DMS53 treated with DMSO at 0.1 percent for 48 hours (cell line): ENCODE results near the gene MYBPC2.
A peak's percentile ranks its signal among the peaks of the same experiment; 100 is the strongest.

Source experiments
- DNase-seq: peaks from one replicate; lab custom pipeline; 2025; ENCODE audit not compliant: unreplicated experiment; lab: John Stamatoyannopoulos, UW

Gene MYBPC2

DNA sequence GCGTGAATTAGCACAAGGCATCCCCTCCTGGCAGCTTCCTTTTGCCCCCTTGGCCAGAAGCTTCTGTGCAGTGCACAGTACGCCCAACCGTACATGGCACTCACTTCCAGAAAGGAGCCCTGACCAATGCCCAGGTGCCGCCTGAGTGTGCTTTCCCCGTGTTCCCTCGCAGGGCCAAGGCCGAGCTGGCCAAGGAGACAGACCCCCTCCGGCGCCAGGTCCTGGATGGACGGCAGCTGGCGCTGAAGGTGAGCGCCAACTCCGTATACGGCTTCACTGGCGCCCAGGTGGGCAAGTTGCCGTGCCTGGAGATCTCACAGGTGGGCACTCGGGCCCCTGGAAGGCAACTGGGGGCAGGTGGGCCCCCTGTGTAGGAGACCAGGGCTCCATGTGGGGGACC, 23.3 kb upstream of the MYBPC2 start:
- DNase-seq = no peak

DNA sequence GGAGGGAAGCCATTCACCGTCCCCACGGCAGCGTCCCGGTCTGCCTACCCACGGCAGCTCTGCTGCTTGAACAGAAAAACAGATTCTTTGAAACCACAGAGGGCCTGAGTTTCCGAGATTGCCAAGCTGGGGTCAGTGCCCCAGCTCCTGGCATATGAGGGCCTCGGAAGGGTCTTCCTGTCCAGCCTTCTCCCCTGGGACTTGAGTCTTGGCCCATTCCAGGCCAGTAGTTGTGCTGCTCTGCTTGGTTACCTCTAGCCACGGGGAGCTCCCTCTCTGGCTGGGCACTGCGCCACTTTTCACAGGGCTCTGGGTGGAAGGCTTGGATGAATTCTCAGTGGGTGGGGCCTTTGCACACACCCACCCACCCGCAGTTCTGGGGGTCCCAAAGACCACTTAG, 22.6 kb upstream of the MYBPC2 start:
- no peak for DNase-seq

DNA sequence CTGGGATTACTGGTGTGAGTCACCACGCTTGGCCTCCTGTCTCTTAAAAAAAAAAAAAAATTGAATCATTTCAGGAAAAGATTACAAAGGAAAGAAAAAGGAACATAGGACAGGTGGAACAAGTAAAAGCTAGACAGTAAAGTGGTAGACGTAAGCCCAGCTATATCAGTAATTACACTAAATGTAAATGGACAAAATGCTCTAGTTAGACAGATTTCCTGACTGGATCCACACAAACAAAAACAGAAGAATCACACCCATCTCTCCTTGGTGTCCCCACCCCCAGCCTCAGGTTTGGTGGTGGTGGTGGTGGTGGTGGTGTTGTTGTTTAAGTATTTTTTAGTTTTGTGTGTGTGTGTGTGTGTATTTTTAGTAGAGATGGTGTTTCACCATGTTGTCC, 20.3 kb upstream of the MYBPC2 start:
- DNase-seq = no peak

DNA sequence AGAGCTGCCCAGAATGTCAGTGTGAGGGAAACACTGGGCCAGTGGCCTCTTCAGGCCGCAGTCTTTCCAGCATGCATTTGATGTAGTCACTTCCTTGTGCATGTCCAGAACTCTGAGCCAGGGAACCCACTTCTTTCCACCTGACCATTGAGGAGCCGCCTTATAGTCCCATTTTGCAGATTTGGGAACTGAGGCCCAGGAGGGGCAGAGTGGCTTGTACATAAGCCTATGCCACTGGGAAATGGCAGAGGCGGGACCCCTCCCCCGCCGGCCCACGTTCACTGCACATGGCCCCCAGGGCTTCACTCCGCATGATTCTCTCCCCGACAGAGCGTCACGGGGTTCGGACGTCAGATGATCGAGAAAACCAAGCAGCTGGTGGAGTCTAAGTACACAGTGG, 19.6 kb upstream of the MYBPC2 start:
- no peak for DNase-seq

DNA sequence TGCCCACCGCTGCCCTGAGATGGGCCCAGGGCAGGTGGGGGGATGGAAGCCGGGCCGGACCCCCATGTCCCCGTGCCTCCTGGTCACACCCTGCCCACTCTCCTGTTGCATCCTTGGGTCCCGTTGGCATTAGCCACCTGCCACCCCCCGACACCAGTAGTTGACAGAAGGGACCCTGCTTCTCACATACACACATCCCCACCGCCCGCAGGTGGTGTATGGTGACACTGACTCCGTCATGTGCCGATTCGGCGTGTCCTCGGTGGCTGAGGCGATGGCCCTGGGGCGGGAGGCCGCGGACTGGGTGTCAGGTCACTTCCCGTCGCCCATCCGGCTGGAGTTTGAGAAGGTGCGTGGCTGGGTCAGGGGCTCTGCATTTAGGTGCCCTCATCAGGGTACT, 19.2 kb upstream of the MYBPC2 start:
- no peak for DNase-seq

DNA sequence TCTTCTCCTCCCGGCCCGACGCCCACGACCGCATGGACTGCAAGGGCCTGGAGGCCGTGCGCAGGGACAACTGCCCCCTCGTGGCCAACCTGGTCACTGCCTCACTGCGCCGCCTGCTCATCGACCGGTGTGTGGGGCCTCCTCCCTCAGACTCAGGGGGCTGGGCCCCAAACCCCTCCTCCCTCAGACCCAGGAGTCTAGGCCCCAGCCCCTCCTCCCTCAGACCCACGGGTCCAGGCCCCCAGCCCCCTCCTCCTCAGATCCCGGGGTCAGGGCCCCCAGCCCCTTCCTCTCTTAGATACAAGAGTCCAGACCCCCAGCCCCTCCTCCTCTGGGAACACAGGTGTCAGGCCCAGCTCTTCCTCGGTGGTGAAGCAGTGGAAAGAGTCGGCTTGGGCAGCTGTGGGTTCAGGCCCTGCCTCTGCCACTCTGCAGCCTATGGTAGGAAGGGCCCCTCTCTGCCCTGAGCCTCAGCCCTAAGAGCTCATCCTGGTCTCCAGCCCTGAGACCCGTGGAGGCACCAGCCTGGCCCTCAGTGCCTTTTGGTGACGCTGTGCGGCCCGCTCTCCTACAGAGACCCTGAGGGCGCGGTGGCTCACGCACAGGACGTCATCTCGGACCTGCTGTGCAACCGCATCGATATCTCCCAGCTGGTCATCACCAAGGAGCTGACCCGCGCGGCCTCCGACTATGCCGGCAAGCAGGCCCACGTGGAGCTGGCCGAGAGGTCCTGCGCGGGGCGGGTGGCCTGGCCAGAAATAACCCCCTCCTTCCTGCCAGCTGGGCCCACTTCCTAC, 17.6 kb upstream of the MYBPC2 start:
- DNase-seq = no peak

DNA sequence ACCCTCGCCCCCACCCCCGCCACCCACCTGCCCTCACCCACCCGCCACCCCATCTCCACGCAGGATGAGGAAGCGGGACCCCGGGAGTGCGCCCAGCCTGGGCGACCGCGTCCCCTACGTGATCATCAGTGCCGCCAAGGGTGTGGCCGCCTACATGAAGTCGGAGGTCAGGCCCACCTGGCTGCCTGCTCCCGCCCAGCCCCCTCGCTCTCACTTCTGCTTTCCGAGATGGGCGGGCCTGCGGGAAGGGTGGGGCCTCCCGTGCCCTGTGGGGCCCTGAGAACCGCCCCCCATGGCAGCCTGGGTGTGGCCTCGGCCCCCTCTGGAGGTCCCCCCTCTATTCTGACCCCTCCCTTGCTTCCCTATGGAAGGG, 17.0 kb upstream of the MYBPC2 start:
- DNase-seq = no peak

DNA sequence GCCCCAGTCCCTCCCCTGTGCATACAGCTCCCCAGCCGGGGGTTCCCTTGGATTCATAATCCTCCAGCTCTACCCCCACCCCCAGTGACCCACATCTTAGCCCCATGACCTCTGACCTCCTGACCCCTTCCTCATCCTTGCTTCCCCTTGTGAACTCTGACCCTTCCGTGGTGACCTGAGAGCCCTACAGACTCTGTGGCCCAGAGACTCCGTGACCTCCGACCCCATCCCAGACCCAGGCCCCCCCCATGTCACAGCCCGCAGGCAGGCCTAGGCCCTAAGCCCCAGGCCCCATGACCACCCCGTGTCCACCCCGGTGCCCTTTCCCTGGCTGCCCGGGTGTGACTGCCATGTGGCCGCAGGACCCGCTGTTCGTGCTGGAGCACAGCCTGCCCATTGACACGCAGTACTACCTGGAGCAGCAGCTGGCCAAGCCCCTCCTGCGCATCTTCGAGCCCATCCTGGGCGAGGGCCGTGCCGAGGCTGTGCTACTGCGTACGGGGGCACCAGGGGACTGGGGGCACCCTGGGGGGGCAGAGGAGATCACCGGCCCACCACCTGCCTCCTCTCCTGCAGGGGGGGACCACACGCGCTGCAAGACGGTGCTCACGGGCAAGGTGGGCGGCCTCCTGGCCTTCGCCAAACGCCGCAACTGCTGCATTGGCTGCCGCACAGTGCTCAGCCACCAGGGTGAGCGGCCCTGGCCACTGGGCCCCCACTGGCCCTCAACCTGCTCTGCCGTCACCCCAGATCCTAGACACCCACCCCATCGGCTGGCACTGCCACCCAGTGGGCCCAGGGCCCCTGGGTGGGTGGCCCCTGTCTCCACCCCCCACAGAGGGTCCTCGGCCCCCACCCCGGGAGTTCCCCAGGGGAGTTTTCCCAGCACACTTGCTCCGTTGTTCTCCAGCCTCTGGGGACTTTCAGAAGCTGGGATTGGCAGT, 16.4 kb upstream of the MYBPC2 start:
- no peak for DNase-seq

DNA sequence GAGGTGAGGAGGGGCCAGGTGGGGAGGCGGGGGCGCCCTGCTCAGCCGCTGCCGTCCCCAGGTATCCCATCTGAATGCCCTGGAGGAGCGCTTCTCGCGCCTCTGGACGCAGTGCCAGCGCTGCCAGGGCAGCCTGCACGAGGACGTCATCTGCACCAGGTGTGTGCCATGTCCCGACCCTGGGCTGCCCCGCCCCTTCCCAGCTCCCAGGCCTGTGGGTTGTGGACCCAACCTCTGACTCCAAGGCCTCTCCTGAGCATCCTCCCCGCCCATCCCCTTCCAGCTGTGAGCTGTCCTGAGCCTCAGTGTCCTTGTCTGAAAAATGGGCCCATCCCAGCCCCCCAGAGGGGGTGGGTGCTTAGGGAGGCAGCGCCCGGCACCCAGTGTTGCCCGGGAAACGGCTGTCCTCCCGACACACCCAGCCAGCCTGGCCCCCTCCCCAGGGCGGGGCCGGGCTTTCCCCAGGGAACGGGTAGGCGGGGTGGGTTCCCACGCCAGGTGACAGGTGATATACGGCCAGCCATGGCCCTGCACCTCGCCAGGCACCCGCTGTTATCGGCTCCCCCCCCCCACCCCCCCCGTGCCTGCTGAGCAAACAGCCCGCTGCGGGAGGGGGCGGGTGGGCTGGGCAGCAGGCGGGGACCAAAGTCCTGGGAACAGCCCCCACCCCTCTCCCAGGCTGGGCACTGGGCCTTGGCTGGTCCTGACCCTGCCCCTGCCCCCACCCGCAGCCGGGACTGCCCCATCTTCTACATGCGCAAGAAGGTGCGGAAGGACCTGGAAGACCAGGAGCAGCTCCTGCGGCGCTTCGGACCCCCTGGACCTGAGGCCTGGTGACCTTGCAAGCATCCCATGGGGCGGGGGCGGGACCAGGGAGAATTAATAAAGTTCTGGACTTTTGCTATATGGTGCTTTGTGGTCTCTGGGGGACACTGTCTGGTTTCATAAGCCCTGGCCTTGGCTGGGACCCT, 15.3 kb upstream of the MYBPC2 start:
- DNase-seq = peak; percentile 25

DNA sequence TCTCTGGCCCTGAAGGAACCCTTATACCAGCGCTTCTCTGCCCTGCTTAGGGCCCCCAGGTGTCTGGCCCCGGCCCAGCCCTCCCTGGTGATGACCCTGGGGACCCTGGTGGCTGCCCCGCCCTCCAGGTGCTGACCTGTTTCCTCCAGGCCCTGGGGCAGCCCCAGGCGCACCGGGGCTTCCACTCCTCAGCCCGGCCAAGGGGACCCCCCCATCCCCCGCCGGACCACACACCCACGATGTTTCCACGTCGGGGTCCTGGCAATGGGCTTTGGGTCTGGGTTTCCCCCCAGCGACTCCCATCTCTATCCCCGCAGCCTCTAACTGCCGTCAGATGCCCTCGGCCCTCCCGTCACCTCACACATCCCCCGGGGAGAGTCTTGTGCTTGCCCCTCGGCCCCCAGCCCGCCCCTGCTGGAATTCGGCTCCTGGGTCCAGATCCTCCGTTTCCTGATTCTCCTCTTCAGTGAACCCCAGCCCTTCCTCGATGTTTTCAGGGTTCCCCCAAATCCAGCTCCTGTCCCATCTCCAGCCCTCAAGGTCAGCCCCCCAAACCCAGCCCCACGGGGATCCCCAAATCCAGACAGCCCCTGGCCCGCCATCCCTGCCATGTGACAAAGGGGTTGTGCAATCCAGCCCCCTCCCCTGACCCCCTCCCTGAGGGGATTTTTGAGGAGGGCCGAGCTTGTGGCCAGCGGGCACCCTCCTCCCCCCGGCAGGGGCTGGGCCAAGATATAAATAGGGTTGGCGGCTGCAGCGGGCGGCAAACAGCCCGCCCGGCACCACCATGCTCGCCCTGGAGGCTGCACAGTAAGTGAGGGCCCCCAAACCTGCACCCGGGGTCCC, 14.3 kb upstream of the MYBPC2 start, which contains the start of gene SPIB:
SPIB (plus strand) TSS at position 763 of the 846 bp plus-strand sequence; CDS start at position 788, 25 bp downstream.
- DNase-seq = no peak

DNA sequence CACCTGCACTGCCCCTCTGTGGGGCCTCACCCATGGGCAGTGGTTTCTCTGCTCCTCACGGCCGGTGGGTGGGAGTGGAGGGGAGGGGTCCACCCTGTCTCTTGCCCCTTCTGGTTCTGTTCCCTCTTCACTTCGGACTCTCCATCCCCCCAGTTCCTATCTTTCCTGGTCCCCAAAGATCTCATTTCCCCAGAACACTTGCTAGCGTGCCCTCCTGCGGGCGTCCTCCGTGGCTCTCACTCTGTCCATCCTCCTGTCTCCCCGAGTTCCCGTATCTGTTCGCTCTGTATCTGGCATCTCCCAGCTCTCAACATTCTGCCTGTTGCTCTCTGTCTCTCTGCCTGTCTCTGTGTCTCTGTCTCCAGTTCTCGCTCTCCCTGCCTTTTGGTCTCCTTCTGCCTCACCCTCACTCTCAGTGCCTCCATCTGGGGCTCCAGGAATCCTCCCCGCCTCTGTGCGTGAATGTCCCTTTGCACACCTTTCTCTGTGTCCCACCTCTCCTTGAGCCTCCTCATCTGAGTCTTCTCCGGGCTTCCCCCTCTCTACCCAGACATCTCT, 13.6 kb upstream of the MYBPC2 start:
- no peak for DNase-seq

DNA sequence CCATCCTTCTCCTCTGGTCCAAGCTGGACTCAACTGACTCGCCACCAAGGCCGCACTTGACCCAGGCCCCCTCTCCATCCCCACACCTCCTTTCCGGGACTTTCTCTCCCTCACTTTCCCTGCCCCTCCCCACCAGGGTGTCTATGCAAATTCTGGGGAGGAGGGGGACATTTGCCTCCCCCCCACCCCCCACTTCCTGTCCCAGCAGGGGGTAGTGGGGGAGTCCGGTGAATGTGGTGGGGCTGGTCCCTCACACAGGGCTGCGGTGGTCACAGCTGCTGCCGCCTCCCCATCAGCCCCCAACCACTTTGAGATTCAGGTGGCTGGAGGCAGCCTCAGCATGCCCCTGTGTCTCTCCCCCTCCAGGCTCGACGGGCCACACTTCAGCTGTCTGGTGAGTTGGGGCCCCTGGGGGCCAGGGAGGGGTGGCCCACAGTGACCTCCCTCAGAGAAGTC, 13.1 kb upstream of the MYBPC2 start:
- no peak for DNase-seq

DNA sequence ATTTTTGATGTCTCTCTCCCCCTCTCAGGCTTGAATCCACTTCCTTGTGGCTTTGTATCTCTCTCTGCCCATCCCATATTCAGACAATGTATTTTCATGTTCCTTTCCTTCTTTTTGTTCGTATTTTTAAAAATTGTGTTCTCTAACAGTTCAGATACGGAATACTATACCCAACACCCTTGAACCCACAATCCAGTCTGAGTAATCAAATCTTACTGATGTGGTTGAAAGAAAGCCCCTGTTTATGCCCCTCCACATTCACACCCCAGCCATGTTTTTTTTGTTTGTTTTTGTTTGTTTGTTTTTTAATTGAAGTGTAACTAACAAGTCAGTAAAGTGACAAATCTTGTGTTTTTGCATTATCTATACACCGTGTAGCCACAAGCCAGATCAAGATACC, 12.6 kb upstream of the MYBPC2 start:
- DNase-seq = no peak

DNA sequence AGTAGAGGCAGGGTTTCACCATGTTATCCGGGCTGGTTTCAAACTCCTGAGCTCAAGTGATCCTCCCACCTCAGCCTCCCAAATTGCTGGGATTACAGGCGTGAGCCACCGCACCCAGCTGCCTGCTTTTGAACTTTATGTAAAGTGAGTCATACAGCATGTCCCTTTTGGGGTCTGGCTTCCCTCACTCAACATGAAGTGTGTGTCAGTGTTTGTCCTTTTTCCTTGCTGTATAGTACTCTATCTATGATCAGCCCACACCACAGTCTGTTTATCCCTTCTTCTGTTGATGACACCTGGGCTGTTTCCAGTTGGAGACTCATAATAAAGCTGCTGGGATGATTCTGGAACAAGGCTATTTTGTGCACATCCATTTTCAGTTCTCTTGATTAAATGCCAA, 11.9 kb upstream of the MYBPC2 start:
- no peak for DNase-seq

DNA sequence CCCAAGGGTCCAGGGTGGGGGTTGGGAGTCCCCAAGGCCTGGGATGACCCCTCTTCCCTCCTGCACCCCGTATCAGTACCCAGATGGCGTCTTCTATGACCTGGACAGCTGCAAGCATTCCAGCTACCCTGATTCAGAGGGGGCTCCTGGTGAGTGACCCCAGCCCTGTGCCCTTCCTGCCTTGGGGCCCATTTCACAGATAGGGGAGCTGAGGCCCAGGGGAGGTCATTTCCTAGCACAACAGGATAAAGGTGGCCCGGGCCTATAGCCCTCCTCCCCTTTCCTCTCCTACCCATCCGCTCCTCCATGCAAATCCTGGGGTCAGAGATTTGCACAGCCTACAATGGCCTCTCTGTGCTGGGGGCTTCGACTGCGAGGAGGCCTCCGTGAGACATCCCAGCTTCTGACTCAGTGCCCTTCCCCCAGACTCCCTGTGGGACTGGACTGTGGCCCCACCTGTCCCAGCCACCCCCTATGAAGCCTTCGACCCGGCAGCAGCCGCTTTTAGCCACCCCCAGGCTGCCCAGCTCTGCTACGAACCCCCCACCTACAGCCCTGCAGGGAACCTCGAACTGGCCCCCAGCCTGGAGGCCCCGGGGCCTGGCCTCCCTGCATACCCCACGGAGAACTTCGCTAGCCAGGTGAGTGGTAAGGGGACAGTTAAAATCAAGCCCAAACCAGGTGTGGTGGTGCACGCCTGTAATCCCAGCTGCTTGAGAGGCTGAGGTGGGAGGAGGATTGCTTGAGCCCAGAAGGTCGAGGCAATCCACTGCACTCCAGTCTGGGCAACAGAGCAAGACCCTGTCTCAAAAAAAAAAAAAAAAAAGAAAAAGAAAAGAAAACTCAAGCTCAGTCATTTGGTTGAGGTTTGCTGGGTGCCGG, 10.1 kb upstream of the MYBPC2 start:
- no peak for DNase-seq

DNA sequence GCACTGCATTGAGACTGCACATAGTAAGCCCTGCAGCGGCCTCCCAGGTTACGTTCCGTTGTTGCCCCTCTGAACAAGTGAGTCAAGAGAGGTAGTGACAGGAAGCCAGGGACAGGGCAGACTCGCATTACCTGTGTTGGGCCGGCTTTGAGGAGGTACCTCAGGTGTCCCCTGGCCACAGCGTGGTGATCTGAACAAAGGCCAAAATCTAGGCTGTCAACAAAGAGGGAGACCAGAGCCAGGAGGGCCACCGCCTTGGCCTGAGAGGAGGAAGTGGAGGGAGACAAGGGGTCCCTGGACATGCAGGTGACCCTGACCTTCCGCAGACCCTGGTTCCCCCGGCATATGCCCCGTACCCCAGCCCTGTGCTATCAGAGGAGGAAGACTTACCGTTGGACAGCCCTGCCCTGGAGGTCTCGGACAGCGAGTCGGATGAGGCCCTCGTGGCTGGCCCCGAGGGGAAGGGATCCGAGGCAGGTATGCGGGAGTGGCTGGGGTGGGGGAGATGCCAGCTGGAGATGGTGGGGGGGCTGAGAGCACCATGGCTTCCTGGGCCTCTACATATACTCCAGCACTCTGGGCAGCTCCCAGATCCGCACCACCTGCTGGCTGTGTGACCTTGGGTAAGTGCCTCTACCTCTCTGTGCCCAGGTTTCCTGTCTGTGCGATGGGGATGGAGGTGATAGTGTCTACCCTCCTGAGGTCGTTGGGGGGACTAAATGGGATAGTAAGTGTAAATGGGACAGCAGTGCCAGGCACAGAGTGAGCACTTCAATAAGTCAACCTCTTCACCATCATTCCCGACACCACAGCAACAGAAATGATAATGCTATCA, 9.2 kb upstream of the MYBPC2 start:
- DNase-seq = no peak

DNA sequence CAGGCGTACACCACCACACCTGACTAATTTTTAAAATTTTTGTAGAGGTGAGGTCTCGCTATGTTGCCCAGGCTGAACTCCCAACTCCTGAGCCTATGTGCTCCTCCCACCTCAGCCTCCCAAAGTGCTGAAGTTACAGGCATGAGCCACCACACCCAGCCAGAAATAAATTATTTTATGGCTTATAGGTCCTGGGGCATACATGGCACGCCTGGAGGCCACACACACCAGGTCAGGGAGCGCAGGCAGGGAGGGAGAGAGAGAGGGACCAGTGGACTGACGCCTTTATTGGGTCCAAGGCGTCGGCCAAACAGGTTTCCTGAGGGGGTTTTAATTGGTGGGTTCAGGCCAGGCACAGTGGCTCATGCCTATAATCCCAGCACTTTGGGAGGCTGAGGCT, 7.1 kb upstream of the MYBPC2 start:
- no peak for DNase-seq
